ENCODE measurements around the gene EFNA5.

DNA sequence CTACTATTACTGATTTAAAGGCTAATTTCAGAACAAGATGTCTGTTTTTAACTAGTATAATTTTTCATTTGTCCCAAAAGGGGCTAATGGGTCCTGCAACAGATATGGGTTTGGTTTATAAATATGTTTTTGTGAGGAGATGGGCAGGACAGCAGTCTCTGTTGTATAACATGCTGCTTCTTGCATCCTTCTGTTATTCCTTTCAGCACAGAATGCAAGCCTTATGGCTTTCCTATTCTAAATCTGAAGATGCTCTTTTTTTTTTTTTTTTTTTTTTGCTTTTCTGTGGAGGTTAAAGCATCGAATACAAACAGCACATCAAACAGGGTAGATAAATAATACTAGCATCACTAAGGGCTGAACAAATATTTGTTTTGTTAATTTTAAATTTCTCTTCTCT, 235.7 kb downstream of the EFNA5 start:
- TF ChIP-seq, protein P1, sequence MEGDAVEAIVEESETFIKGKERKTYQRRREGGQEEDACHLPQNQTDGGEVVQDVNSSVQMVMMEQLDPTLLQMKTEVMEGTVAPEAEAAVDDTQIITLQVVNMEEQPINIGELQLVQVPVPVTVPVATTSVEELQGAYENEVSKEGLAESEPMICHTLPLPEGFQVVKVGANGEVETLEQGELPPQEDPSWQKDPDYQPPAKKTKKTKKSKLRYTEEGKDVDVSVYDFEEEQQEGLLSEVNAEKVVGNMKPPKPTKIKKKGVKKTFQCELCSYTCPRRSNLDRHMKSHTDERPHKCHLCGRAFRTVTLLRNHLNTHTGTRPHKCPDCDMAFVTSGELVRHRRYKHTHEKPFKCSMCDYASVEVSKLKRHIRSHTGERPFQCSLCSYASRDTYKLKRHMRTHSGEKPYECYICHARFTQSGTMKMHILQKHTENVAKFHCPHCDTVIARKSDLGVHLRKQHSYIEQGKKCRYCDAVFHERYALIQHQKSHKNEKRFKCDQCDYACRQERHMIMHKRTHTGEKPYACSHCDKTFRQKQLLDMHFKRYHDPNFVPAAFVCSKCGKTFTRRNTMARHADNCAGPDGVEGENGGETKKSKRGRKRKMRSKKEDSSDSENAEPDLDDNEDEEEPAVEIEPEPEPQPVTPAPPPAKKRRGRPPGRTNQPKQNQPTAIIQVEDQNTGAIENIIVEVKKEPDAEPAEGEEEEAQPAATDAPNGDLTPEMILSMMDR (IDR thresholded peaks at IDR 0.05) = no peak
- no peak for TF ChIP-seq POLR2A (IDR thresholded peaks at IDR 0.05)

Data from lower leg skin (tissue), 3 donors.